ENCODE data around the gene PKMYT1.
"Not testable (repeated sequence)": the region's sequence is repeated elsewhere in the genome, so short reads cannot be mapped to it uniquely, and the experiment has no call there.

PKMYT1 gene

DNA sequence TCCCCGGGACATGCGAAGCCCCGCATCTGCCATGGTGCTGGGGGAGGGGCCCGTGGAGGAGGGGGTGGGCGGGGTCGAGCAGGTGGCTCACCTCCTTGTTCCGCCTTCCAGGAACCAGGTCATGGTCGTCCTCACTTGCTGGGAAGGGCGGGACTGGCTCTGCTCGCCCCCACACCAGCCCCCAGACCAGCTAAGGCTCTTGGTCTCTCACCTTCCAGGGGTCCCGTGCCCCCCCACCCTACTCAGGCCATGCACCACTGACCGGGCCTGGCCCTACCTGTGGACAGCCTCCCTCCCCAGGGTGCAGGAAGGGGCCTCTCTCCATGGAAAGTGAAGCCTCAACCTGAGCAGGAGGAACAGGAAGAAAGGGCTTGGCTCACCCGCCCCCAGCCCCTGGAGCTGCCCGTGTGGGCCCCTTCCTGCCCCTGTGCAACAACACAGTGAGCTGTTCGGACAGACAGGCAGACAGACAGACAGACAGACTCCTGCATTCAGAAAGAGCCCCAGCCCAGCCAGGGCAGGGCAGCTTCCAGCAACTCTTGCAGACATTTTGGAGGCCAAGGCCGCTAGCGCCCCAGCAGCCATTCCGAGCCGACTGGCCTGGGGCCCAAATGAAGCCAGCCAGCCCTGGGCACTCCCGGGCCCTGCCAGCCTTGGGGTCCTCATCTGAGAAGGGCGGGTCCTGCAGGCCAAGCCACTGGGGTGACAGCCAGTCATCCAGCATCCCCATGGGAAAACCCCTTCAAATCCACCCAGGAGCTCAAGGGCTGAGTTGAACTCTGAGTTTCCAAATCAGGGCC lies 24.3 kb downstream of the PKMYT1 start:
- no peak for DNase-seq

DNA sequence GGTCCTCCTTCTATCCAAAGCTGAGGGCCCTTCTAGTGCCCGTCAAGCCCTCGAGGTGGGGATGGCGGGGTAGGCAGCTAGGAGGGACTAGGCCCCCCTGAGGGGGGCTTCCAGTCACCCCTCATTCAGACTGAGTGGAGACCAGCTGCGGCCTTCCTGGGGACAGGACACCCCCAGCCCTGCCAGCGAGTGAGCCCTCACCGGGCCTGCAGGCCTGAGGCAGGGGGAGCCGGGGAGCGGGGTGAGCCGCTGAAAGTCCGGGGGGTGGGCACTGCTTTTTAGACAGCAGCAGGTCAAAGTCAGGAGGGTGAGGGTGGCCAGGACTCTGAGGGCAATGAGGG lies 24.8 kb downstream of the PKMYT1 start:
- DNase-seq: no peak

DNA sequence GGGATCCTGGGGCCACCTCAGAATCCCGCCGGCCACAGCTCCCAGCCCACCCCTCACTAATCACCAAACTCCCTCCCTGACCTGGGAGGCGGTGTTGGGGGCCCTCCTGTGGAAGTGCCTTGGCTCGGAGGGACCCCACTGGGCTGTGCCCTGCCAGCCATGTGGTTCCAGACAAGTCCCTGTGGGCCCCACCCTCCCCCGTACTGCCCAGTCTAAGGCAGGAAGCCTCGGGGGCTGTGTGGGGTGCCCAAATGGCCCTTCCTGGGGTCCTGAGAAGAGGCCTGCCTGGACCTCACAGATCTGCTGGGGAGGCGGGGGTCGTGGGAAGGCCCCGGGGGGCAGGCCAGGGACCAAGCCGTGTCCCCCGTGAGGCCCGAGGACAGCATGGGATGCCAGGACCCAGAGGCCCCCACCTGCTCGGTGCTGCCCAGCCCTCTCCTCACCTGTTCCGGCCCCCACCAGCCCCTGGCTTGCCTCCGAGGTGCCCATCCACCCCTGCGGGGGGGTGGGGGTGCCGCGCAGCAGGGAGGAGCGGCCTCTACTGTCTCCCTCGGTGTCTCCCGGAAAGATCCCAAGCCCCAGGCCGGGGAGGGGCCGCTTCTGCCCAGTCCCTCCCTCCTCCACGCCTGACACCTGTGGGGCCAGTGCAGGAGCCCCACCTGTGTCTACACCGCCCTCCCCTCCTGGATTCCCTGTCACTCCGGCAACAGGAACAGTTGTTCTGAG lies 25.4 kb downstream of the PKMYT1 start:
- no peak for DNase-seq

DNA sequence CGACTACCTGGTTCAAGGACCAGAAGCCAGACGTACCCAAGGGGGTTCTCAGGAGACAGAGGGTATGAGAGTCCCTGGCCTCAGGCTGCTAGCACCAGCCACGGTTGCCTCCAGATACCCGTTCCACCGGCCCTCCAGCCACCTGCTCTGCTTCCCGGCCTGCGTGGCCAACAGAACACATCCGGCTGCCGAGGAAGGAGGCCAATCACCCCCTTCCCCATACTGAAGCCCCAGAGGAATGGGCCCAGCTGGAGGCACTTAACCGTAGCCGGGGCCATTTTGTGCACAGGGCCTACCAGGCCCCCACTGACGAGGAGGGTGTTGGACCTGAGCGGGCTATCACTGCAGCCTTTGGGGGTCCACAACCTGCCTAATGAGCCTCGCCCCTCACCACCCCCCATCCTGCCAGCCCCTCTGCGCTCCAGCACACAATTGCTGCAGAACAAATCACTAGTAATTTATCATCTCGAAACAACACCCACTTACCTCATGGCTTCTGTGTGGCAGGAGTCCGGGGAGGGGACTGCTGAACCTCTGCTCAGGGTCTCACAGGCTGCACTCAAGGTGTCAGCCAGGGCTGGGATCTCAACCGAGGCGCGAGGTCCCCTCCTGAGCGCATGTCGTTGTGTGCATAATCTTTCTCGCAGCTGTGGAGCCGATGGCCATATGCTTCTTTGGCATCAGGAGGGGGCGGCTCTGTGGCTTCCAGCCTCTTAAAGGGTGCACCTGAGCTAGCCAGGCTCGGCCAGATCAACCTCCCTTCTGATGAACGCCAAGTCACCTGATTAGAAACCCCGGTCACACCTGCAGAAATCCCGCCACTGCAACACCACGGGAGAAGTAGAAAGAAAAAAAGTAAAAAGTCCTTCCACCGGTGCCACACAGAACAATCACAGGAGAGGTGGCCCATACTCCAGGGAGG lies 26.3 kb downstream of the PKMYT1 start:
- no peak for DNase-seq

DNA sequence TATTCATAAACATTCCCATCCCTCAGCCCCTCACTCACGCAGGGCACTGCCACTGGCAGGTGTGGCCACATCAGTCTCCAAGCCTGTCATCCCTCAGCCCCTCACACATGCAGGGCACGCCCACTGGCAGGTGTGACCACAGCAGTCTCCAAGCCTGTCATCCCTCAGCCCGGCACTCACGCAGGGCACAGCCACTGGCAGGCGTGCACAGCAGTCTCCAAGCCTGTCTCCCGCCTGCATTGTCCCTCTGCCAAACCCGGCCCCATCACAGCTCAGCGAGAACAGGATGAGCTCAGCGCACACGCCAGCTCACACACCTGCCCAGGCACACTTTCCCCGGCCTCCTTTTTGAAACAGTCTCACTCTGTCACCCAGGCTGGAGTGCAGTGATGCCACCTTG lies 27.6 kb downstream of the PKMYT1 start:
- DNase-seq: no peak

- no peak for DNase-seq
These were observed 29.5 kb downstream of the PKMYT1 start for GRCh38 chr16:2950773-2951172.

GRCh38 chr16:2950353-2950724 lies 29.9 kb downstream of the PKMYT1 start:
- DNase-seq: no peak

DNA sequence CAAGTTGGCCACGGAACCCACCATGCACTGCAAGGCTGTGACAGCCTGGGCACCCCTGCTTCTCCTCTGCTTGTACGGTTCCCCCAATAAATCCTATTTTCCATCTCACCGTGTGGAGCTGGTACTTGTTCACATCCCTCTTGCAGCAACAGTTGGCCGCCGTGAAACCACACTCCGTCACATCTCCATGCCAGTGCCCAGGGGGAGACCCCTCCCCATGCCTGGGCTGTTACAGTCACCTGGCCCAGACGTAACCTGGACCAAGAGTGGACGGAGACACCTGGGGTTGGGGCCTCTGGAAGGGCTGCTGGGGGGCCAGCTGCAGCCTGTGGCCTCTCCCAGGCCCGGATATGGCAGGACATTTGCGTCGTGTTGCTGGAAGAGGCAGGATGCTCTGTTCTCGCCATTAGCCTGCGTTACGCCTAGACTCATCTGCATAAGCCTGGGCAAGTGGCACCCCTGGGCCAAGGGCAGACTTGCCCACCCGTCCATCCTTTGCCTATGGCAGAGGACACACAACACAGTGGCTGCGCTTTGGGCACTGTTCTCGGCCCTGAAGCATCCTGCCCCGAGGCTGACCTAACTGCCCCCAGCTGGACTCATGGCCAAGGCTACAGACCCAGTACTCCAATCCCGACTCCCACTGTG lies 30.4 kb downstream of the PKMYT1 start:
- no peak for DNase-seq

GRCh38 chr16:2948807-2949704 lies 31.2 kb downstream of the PKMYT1 start:
- no peak for DNase-seq

- no peak for DNase-seq
These were observed 33.6 kb downstream of the PKMYT1 start for GRCh38 chr16:2946649-2947048.

GRCh38 chr16:2943716-2944115 lies 36.5 kb downstream of the PKMYT1 start:
- DNase-seq: not testable (repeated sequence)

- no peak for DNase-seq
These were observed 38.2 kb downstream of the PKMYT1 start for GRCh38 chr16:2942045-2942444.

- no peak for DNase-seq
These were observed 40.3 kb downstream of the PKMYT1 start for GRCh38 chr16:2939968-2940367.

DNA sequence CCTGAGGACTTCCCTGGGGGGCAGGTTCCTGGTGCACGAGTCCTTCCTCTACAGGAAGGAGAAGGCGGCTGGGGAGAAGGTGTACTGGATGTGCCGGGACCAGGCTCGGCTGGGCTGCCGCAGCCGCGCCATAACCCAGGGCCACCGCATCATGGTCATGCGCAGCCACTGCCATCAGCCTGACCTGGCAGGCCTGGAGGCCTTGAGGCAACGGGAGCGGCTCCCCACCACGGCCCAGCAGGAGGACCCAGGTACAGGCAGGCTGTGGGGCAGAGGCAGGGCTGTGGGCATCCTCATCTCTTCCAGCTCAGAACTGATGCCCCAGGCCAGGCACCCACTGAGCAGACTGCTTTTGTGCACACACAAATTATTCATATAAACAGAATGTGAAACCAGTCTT lies 42.0 kb downstream of the PKMYT1 start:
- DNase-seq: no peak

DNA sequence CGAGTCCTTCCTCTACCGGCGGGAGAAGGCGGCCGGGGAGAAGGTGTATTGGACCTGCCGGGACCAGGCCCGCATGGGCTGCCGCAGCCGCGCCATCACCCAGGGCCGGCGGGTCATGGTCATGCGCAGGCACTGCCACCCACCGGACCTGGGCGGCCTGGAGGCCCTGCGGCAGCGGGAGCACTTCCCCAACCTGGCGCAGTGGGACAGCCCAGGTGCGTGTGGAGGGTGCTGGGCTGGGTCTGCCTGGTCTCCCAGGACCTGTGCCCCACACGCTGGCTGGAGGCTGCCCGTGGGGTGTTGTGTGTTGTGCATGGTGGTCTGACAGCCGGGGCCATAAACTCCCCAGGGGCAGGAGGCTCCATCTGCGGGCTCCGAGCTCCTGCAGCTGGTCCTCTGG lies 43.1 kb downstream of the PKMYT1 start:
- DNase-seq: no peak

GRCh38 chr16:2936436-2937011 lies 43.7 kb downstream of the PKMYT1 start:
- no peak for DNase-seq

GRCh38 chr16:2934450-2934849 lies 45.8 kb downstream of the PKMYT1 start:
- DNase-seq: no peak

DNA sequence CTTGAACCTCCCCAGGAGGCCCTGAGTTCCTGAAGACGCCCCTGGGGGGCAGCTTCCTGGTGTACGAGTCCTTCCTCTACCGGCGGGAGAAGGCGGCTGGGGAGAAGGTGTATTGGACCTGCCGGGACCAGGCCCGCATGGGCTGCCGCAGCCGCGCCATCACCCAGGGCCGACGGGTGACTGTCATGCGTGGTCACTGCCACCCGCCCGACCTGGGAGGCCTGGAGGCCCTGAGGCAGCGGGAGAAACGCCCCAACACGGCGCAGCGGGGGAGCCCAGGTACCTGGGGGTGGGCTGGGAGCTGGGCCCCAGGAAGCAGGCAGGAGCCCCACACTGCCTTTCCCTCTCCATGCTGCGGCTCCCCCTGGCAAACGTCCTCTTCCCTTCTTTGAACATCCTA lies 46.5 kb downstream of the PKMYT1 start:
- no peak for DNase-seq

GRCh38 chr16:2933136-2933535 lies 47.1 kb downstream of the PKMYT1 start:
- no peak for DNase-seq

GRCh38 chr16:2931231-2931914 lies 48.9 kb downstream of the PKMYT1 start:
- not testable (repeated sequence) for DNase-seq

- DNase-seq: no peak
These were observed 50.0 kb downstream of the PKMYT1 start for GRCh38 chr16:2930236-2930635.
